ENCODE results near the gene TEX13C.
"Not testable (repeated sequence)": the region's sequence is repeated elsewhere in the genome, so short reads cannot be mapped to it uniquely, and the experiment has no call there.

The TEX13C gene

GRCh38 chrX:125319646-125320521, at the start of gene TEX13C:
Gene TEX13C, plus strand, starts transcription at chrX:125319871. Its CDS starts 249 bp downstream, at chrX:125320120.
- DNase-seq, result no peak

- DNase-seq, result no peak
Measured at GRCh38 chrX:125287282-125287681, 32.4 kb upstream of the TEX13C start.

- DNase-seq, result no peak
Measured at GRCh38 chrX:125288343-125288742, 31.3 kb upstream of the TEX13C start.

- no peak for DNase-seq
Measured at GRCh38 chrX:125289209-125289608, 30.5 kb upstream of the TEX13C start.

GRCh38 chrX:125289920-125290319, 29.8 kb upstream of the TEX13C start:
- no peak for DNase-seq

GRCh38 chrX:125291124-125291523, 28.5 kb upstream of the TEX13C start:
- no peak for DNase-seq

GRCh38 chrX:125293850-125294780, 25.6 kb upstream of the TEX13C start:
- DNase-seq, result no peak

- no peak for DNase-seq
Measured at GRCh38 chrX:125295337-125295736, 24.3 kb upstream of the TEX13C start.

- DNase-seq, result no peak
Measured at GRCh38 chrX:125298871-125299270, 20.8 kb upstream of the TEX13C start.

- no peak for DNase-seq
Measured at GRCh38 chrX:125306335-125306866, 13.3 kb upstream of the TEX13C start.

GRCh38 chrX:125308653-125309052, 11.0 kb upstream of the TEX13C start:
- DNase-seq, result no peak

GRCh38 chrX:125319166-125319565, 505 bp upstream of the TEX13C start:
- DNase-seq, result not testable (repeated sequence)

- no peak for DNase-seq
Measured at GRCh38 chrX:125322431-125322830, 2.8 kb downstream of the TEX13C start.

GRCh38 chrX:125326599-125326998, 6.9 kb downstream of the TEX13C start:
- DNase-seq, result no peak

GRCh38 chrX:125327891-125328290, 8.2 kb downstream of the TEX13C start:
- no peak for DNase-seq

GRCh38 chrX:125333583-125333982, 13.9 kb downstream of the TEX13C start:
- no peak for DNase-seq

- no peak for DNase-seq
Measured at GRCh38 chrX:125340490-125340889, 20.8 kb downstream of the TEX13C start.

GRCh38 chrX:125374169-125374568, 54.5 kb downstream of the TEX13C start:
- DNase-seq, result no peak

Data from C1 segment of cervical spinal cord (tissue), 14 donors.